Stimulated activated CD8-positive, alpha-beta memory T cell treated with anti-CD3 and anti-CD28 coated beads, Interleukin-4, amount 100 ng/mL, for 4 hours (primary cell): ENCODE measurements around the gene COPG1.
"Not testable (repeated sequence)": the region's sequence is repeated elsewhere in the genome, so short reads cannot be mapped to it uniquely, and the experiment has no call there.

Experiments
- DNase-seq, 2 donors: peaks; one replicate each; pipeline ENCODE4 v3.0.0-alpha.2; 2020; ENCODE audit warnings: low read depth in 2 of 2, low spot score in 1 of 2

Gene COPG1, protein sequence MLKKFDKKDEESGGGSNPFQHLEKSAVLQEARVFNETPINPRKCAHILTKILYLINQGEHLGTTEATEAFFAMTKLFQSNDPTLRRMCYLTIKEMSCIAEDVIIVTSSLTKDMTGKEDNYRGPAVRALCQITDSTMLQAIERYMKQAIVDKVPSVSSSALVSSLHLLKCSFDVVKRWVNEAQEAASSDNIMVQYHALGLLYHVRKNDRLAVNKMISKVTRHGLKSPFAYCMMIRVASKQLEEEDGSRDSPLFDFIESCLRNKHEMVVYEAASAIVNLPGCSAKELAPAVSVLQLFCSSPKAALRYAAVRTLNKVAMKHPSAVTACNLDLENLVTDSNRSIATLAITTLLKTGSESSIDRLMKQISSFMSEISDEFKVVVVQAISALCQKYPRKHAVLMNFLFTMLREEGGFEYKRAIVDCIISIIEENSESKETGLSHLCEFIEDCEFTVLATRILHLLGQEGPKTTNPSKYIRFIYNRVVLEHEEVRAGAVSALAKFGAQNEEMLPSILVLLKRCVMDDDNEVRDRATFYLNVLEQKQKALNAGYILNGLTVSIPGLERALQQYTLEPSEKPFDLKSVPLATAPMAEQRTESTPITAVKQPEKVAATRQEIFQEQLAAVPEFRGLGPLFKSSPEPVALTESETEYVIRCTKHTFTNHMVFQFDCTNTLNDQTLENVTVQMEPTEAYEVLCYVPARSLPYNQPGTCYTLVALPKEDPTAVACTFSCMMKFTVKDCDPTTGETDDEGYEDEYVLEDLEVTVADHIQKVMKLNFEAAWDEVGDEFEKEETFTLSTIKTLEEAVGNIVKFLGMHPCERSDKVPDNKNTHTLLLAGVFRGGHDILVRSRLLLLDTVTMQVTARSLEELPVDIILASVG

DNA sequence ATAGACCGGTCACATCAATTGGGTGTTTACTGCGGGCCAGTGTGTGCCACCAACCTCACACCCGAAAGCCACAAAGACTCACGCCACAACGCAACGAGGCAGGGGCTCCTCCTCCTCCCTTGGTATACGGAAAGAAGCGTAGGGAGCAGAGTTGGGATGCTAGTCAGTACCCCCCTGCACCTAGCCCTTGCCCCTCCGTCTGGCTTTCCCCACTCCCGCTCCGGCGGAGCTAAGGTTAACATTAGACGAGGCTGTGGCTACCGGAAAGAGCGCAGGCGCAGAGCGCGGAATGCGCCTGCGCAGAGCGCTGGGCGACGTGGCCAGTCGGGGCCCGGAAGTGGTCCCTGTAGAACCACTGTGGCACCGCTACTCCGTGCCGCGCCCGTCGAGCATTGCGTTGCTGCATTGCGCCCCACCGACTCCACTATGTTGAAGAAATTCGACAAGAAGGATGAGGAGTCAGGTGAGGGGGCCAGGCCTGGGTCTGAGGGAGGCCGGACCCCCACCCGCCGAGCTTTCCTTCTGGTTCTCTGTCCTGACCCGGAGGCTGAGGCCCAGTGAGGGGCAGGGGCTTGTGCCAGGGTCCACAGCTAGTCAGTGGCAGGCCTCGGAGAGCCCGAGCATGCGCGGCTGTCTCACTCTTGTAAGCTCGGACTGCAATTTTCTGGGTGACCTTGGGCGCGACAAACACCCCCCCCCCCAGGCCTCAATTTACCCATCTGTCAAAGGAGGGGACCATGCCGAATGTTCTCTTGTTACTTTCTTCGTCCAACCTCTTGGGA lies at the start of gene COPG1:
Gene COPG1, plus strand, starts transcription at position 323 of the 782 bp plus-strand sequence. Its CDS starts 104 bp downstream, at position 427.
- peak; percentile 66 to 72 for DNase-seq

DNA sequence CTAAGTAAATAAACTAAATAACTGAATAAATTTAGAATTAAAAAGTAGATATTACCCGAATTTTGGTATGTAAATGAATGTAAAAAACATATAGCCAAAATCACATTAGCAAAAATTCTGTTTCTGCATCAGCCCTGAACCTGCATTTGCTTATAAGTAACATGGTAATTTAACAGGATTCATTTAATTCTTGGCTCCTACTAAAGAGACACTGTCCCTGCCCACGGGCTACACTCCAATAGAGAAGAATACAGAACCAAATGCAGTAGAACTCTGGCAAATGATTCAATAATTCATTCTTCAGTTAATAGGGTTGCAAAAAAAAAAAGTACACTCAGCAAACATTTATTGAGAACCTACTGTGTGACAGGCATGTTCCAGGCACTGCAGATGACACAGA lies 44.9 kb upstream of the COPG1 start:
- DNase-seq = no peak

DNA sequence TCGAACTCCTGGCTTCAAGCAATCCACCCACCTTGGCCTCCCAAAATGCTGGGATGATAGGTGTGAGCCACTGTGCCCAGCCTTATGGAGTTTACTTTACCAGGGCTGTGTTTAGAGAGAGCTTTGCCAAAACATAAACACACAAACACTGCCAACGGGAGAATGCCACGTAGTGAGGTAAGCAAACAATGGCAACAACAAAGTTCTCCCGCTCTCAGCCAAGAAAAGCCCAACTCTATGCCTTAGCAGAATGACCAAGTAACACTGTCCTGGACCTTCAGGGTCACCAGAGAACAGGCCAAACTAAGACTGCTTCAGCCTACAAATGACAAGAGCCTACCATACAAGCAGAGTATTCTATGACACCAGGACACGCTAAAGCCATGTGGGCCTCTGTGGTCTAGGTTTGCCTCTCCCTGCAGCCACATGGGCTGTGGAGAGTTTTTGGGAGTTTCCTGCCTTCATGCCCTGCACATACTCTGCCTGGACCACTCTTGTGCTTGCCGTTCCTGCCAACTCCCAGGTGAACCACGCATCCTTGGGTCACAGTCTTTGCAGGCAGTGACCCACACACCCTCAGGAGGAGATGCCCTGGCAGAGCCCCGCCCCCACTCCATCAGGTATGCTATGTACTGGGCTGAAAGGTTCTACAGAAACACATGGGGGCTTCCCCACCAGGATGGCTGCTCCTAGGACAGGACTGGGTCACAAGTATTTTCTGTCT lies 44.1 kb upstream of the COPG1 start:
- DNase-seq = no peak

DNA sequence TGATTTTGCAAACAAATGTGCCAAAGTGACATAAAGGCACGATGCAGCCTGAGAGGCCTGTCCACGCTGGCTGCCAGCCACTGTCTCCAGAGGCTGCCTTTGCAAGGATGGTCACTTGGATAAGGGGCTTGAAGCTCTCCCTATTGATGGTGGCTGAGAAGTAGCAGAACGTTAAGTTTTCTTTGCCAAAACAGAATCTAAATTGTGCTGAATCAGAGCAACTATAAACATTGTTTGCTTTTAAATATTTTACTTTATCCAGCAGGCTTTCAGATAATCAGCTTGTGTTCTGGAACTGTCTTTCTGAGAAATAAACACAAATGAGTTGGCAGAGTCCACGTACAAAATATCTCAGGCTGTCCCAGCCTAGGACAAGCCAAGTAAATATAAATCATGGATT lies 41.9 kb upstream of the COPG1 start:
- DNase-seq = no peak

DNA sequence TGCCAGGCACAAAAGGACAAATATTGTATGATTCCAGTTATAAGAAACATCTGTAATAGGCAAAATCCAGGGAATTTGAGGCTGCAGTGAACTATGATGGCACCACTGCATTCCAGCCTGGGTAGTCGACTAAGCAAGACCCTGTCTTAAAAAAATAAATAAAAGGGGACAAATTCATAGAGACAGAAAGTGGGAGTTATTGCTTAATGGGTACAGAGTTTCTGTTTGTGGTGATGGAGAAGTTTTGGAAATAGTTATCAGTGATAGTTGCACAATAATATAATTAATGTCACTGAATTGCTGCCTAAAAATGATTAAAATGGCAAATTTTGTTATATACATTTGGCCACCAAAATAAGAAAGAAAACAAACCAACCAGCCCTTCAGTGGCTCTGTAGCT lies 38.1 kb upstream of the COPG1 start:
- DNase-seq = no peak

DNA sequence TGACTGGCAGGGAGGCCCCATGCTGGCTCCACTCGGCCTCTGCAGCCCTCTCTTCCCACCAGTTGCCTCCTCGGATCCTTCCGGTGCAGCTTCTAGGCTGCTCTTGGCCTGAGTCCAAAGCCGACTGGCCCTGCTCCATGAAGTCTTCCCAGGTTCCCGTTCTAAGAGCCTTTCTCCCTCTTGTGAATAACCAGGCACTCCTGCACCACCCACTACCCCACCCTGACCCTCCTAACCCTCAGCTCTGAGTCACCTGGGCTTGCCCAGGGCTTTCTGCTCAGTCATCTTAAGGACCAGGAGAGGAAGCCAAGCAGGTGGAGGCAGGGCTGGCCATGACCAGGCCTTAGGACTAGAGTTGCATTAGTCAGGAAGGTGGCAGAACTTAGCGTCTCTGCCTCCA lies 37.6 kb upstream of the COPG1 start:
- DNase-seq = no peak

DNA sequence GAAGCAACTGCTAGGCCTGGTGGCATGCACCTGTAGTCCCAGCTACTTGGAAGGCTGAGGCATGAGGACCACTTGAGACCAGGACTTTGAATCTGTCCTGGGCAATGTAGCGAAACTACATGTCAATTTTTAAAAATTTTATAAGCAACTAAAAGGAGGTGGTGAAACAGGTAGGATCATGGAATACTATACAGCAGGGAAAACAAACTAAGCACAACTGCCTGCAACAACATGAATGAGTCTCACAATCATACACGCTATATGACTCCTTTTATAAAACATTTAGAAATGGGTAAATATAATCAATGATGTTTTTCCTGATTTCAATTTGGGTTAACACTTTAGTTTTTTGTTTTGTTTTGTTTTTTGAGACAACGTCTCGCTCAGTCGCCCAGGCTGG lies 36.2 kb upstream of the COPG1 start:
- DNase-seq = no peak

DNA sequence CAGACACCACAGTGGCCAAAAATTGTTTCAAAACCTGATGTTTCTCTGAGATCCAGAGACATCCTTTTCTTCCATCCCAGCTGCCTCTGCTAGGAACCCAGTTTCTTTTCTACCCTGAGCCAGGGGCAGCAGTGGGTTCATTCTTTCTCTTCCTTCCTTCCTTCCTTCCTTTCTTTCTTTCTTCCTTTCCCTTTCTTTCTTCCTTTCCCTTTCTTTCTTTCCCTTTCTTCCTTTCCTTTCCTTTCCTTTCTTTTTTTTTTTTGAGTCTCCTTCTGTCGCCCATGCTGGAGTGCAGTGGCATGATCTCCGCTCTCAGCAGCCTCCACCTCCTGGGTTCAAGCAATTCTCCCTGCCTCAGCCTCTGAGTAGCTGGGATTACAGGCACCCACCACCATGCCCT lies 30.7 kb upstream of the COPG1 start:
- no peak for DNase-seq

DNA sequence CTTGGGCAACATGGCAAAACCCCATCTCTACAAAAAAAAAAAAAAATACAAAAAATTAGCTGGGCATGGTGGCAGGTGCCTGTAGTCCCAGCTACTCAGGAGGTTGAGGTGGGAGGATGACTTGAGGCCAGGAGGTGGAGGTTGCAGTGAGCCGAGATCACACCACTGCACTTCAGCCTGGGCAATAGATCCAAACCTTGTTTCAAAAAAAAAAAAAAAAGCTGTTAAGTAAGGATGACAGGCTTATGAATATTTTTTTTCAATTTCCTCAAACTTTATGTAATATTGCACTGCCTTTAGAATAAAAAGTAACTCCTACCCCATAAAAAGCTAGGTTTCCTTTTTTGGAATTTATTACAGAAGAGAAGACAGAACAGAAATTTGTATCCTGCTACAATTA lies 25.0 kb upstream of the COPG1 start:
- not testable (repeated sequence) for DNase-seq

DNA sequence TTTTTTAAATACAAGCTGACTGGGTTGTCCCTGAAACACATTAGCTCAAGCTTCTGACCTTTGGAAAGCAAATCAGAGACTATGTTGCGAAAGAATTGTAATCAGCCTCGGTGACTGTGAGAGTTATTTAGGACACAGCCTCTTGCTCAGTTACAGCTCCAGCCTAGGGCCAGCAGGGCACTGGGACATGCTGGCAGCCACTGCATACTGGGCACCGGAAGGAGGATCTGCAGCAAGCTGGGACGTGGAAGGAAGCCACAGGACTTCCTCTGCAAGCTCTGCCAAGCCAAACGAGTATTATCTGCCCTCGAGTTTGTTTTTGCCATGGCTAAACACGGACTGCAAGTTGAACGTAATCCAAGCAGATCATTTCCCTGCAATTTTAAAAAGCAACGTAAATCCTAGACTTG lies 24.4 kb upstream of the COPG1 start:
- DNase-seq = no peak

DNA sequence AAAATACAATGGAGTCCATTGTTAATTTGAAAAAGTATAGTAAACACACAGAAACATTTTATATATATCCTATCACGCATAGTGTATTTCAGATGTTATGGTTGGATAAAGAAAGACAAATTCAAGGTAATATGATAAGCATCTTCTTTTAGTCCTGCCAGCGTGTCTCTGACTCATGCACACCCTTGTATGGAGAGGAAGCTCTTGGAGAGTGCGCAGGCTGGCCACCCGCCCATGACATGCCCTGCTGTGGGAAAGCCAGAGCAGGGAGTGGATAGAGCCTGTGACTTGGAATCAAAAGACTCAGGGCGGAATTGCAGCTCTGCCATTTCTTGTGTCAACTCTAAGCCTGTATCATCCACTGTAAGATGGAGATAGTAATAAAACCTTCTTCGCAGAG lies 23.0 kb upstream of the COPG1 start:
- no peak for DNase-seq

DNA sequence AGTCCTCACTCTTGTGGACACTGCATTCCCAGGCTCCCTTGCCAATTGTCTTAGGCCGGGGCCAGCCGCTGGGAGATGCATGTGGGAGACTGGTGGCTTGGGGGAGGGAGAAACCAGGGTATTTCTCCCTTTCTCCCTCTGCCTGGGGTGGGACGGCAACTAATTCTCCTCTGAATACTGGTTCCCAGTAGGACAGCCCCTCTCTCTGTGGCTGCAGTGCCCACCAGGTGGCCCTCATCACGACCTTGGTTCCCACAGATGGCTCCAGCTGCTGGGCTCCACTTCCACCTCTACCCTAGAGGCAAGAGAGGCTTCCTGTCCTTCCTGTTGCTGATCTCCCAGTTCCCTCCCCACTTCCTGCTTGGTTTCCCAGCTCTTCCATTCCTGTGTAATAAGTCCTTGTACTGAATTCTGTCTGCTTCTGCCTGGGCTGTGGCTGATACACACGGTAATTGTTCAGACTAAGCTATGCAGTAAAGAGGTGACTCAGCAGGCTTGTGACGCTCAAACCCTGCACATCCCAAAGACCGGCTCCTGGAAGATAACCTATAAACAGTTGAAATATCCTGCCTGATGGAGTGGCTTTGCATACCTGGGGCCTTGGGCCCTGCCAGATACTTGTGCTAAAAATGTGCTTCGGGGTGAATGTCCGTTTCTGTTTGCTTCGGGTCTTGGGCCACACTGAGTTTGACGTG lies 20.4 kb upstream of the COPG1 start:
- no peak for DNase-seq

DNA sequence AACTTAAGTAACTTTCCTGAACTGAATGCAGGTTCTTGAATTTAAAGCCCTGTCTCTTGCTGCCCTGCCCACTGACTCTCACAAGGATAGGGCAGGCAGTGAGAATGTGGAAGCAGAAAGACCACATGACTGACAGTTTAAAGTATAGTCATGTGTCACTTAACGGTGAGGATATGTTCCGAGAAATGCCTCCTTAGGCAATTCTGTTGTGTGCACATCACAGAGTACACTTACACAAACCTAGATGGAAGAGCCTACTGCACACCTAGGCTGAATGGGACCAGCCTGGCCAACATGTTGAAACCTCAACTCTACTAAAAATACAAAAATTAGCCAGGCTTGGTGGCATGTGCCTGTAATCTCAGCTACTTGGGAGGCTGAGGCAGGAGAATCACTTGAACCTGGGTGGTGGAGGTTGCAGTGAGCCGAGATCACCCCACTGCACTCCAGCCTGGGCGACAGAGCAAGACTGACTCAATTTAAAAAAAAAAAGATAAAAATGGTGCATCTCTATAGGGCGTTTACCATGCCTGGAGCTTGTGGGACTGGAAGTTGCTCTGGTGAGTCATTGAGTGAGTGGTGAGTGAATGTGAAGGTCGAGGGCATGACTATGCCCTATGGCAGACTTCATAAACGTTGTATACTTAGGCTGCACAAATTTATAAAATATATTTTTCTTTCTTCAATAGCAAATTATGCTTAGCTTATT lies 18.9 kb upstream of the COPG1 start:
- no peak for DNase-seq

DNA sequence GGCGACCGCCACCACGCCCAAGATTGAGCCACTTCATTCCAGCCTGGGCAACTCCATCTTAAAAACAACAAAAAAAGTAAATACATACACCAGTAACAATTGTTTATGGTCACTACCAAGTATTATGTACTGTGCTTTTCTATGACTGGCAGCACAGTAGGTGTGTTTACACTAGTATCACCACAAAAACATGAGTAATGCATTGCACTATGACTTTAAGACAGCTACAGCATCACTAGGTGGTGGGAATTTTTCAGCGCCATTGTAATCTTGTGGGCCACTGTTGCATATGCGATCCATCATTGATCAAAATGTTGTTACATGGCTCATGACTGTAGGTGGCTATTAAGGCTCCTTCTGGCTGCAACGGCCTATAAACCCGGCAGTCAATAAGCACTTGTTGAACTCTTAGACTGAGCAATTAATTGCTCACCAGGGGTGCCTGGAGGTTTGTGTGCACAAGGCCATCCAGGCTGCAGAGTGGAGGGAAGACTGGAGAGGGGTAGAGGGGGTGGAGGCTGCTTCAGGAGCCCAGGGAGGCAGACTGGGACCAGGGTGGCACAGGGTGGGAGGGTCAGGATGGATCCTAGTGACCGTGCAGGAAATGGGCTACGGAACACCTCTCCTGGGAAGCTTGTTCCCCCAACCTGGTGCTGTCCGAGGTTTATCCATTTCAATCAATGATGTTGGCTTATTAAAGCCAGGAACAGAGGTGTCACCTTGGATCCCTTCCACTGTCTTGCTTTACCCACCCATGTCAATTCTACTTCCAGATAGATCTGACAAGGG lies 17.9 kb upstream of the COPG1 start:
- DNase-seq = no peak

DNA sequence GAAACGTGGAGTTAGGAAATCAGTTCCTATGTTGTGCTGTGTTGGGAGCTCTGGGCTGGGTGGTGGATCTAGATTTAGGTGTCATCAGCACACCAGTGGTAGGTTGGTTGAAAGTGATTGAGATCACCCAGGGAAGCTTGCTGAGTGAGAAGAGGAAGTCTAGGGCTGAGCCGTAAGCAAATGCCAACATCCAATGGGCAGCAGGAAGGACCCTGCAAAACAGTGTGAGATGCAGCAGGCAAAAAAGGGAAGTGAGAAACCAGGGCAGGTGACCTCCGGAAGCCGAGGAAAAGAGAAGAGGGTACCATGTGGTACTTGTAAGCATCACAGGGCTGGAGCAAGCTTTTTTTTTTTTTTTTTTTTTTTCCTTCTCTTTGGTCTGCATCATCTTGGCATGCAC lies 15.9 kb upstream of the COPG1 start:
- DNase-seq = no peak

DNA sequence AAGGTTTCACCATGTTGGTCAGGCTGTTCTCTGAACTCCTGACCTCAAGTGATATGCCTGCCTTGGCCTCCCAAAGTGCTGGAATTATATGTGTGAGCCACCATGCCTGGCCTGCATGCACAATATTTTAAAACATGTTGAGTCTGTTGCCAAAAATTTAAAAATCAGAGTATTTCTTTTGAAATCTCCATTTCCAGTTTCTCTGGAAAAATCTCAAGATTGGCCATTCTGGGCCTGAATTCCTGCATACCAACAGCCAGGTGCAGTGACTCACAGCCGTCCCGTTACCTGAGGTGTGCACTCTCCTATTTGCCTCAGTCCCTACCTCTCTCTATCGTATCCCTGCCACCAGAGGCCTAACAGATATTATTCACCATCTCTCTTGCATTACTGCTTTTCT lies 15.0 kb upstream of the COPG1 start:
- DNase-seq = no peak

DNA sequence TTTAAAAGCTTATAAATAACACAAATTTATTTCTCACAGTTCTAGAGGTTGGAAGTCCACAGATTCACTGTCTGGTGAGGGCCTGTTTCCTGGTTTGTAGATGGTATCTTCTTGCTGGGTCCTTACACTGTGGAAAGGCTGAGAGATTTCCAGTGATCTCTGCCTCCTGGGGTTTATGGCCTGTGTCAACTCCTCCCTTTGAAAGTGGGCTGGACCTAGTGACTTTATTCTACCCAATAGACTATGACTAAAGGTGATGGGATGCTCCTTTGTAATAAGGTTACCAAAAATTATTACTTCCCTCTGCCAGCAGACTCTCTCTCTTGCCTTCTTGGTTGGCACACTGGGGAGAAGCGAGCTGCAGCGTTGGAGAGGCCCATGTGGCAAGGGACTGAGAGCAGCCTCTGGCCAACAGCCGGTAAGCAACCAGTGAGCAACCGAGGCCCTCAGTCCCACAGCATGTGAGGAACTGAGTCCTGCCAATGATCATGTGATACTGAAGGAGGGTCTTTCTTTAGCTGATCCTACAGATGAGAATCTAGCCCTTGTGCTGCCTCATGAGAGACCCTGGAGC lies 14.0 kb upstream of the COPG1 start:
- DNase-seq = no peak

DNA sequence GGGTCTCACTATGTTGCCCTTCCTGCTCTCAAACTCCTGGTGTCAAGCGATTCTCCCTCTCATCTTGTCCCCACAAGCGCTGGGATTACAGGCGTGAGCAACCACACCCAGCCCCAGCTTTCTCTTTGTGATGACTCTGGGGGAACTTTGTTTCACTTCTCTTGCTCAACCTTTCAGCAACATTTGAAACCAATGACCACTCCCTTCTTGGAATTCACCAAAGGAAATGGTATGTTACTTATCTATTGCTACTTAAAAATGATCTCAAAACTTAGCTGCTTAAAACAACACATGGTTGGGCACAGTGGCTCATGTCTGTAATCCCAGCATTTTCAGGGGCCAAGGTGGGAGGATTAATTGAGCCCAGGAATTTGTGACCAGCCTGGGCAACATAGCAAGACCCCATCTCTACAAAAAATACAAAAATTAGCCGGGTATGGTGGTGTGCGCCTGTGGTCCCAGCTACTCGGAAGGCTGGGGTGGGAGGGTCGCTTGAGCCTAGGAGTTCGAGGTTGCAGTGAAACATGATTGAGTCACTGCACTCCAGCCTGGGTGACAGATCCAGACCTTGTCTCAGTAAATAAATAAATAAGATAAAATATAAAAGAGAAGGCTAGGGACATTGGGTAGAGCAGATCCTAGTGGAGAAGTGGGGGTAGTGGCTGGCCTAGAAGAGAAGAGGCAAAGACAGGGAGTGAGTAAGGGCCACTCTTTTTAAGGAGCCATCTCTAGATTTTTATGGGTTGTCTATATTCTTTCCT lies 10.3 kb upstream of the COPG1 start:
- DNase-seq = no peak
